Measurements from ENCODE around the gene SHMT1.
"Not testable (repeated sequence)": the region's sequence is repeated elsewhere in the genome, so short reads cannot be mapped to it uniquely, and the experiment has no call there.

Gene SHMT1

DNA sequence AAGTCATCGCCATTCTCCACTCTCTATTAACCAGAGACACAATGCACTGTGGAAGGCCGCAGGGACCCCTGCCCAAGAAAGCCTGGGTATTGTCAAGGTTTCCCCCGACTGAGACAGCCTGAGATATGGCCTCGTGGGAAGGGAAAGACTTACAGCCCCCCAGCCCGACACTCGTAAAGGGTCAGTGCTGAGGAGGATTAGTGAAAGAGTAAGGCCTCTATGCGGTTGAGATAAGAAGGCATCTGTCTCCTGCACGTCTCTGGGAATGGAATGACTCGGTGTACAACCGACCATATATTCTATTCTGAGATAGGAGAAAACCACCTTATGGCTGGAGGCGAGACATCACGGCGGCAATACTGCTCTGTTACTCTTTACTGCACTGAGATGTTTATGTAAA is 60.1 kb downstream of the SHMT1 start:
- DNase-seq (ENCODE audit: extremely low read depth in 1 of 2, low read depth in 1 of 2), result not testable (repeated sequence)

DNA sequence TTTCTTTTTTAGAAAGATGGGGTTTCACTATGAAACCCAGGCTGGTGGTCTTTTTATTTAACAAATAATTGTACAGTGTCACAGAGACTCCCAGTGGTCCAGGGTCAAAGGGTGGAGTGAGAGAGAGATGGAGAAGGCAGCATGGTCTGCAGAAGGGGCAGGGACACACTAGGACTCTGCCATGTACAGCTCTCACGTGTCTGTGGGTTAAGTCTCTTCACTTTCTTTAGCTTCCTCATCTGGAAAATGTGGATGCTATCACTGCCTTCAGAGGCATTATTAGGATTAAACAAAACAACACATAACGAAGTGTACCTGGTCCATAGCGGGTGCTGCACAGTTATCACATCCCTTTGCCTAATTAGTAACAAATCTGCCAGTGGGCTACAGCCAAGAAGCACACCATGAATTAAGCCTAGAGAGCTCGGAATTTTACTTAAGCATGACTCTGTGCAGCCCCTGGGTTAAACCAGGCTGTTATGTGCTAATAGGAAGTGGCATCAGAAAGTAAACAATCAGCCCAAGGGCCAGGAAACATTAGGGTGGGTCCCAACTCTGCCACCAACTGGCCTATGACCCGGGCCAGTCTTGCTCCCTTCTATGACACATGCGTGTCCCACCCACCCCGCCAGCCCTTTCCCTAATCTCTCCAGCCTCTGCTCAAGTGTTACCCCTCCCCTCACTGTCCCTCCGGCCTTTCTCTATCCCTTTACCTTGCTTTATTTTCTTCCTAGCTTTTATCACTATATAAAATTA is 62.4 kb downstream of the SHMT1 start:
- no peak for DNase-seq (ENCODE audit: extremely low read depth in 1 of 2, low read depth in 1 of 2)

DNA sequence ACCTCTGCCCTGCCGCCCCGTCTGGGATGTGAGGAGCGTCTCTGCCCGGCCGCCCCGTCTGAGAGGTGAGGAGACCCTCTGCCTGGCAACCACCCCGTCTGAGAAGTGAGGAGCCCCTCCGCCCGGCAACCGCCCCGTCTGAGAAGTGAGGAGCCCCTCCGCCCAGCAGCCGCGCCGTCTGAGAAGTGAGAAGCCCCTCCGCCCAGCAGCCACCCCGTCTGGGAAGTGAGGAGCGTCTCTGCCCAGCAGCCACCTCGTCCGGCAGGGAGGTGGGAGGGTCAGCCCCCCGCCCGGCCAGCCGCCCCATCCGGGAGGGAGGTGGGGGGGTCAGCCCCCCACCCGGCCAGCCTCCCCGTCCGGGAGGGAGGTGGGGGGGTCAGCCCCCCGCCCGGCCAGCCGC is 65.3 kb downstream of the SHMT1 start:
- DNase-seq (ENCODE audit: extremely low read depth in 1 of 2, low read depth in 1 of 2), result not testable (repeated sequence)

DNA sequence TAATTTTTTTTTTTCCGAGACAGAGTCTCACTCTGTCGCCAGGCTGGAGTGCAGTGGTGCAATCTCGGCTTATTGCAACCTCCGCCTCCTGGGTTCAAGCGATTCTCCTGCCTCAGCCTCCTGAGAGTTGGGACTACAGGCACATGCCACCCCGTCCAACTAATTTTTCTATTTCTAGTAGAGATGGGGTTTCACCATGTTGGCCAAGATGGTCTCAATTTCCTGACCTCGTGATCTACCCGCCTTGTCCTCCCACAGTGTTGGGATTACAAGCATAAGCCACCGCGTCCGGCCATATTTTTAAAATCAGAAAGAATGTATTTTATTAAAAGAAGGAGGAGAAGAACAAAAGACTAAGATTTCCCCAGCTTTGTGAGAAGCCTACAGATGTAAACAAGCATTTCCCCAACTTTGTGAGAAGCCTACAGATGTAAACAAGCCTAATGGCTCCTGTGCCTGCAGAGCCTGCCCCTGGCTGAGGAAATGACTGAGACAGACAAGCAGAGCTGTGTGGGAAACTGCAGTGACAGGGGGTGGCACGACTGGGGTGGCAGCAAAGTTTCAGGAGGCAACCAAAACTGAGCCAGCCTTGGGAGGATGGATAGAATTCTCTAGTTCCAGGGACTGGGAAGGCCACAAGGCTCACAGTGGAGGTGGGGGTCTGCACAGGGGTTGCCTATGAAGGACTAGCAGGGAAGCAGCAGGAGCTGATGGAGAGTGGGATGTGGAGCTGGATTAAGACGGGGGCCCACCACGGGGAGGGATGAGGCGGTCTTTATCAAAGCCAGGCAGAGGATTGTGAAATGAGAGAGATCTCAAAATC is 71.4 kb downstream of the SHMT1 start:
- DNase-seq (ENCODE audit: extremely low read depth in 1 of 2, low read depth in 1 of 2), result no peak

DNA sequence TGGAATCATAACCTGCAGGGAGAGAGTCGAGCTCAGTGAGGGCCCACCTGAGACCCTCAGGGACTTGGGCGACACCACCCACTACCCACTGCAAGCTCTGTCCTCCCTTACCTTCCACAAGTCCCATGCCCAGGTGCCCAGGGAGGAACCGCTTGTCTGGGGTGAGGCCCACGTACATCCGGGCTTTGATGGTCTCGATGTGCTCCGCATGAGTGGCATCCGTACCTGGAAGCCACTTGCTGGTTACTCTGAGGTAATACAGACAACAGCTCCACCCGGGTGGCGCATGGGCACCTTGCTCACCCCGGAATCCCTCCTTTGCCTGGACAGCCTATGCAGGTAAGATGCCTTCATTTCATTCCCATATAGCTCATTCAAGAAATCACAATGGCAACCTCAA is 78.1 kb downstream of the SHMT1 start:
- no peak for DNase-seq (ENCODE audit: extremely low read depth in 1 of 2, low read depth in 1 of 2)

DNA sequence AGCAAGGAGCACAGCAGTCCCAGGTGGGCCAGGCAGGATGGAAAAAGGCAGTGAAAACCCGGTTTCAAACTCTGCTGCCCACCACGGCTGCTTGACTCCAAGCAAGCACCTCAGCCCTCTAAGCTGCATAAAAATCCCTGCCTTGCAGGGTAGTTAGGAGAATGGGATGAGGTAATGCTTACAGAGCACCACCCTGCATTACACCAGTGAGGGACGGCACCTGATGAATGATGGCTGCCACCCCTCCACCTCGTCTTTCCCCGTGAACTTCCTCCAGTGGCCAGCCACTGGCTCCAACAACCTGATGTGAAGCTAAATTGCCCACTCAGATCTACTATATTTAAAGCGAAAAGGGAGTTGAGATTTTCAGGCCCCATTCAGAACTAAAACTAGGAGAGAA is 81.6 kb downstream of the SHMT1 start:
- DNase-seq (ENCODE audit: extremely low read depth in 1 of 2, low read depth in 1 of 2), result no peak

DNA sequence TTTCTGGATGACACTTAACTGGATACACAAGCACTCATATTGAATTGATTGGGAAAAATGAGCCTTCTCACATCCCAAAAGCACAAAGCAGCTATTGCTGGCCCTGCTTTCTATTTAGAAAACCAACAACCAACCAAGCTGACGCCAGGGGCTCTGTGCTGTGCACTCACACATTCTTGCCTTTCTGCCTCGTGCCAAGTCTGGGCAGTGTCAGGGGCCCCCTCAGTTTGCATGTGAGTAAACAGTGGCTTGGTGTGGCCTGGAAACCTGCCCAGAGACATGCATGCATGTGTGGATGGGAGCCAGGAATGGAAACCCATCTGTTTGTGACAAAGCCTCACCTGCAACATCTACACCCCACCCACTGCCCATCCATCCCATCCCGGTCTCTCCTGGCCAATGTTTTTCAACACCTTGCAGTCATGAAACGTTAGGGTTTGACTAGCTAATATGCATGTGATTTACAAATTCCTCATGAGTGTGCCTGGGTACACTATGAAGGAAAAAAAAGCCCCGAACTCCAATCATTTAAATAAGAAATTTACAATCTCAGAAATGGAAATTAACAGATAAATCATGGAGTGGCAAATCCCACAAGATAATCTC is 82.5 kb downstream of the SHMT1 start:
- DNase-seq (ENCODE audit: extremely low read depth in 1 of 2, low read depth in 1 of 2), result no peak

DNA sequence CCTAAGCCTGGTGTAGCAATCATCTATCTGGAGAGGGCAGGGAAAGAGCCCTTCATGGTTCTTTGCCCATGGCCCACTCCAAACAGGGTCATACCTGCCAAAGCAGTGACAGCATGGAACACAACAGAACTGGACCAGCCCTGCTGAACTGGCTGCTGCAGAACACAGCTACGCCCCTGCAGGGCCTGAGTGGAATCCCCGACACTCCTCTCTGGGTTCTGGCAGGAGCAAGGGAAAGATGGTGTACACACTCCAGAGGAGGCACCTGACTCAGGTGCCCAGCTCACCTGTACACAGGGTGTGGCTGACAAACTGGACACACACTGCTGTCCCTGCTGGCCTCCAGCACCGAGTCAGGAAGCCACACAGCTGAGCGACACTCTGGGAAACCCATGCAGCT is 83.1 kb downstream of the SHMT1 start:
- no peak for DNase-seq (ENCODE audit: extremely low read depth in 1 of 2, low read depth in 1 of 2)

DNA sequence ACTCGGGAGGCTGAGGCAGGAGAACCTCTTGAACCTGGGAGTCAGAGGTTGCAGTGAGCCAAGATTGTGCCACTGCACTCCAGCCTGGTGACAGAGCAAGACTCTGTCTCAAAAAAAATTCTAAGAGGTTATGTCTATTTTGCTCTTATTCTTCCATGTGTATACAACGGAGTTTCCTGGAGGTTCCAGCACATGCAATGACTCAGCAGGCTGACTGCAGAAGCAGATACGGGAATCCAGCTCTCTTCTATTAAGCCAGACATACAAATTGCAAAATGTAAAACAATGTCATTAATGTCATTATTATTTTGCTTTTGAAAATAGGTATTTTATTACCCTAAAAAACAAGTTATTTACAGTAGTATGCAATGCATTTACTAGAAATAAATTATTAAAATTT is 84.5 kb downstream of the SHMT1 start:
- no peak for DNase-seq (ENCODE audit: extremely low read depth in 1 of 2, low read depth in 1 of 2)

Data from activated CD8-positive, alpha-beta memory T cell treated with anti-CD3 and anti-CD28 coated beads for 1 hour (primary cell).